NCI-H69 (cell line): ENCODE data around the gene DCUN1D2.
A peak's percentile ranks its signal among the peaks of the same experiment; 100 is the strongest.

ENCODE experiments used
- DNase-seq: peaks from one replicate; lab custom pipeline; 2025; lab: John Stamatoyannopoulos, UW

Gene DCUN1D2

DNA sequence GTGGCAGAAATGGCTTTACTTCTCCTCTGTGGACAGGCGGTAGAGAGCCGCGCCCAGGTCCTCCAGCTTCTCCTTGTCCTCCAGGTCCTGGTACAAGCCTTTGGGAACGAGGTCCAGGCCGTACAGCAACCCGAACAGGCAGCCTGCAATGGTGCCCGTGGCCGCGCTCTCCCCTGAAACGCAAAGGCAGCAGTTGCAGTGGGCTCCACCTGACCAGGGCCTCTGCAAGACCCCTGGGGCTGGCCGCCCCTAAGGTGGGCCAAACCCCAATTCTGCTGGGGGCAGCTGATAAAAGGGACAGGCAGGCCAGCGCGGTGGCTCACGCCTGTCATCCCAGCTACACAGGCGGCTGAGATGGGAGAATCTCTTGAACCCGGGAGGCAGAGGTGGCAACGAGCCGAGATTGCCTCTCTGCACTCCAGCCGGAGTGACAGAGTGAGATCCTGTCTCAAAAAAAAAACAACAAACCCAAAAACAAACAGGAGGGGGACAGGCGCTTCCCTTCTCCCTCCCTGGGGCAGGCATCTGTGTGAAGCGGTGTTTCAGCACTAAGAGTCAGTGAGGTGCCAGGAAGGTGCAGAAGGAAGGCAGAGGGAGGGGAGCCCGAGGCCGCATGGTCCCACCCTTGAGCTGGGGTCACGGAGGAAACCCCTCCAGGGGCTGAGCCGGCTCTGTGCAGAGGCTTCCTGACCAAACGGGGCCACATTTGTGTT lies 67.5 kb downstream of the DCUN1D2 start:
- DNase-seq = no peak

DNA sequence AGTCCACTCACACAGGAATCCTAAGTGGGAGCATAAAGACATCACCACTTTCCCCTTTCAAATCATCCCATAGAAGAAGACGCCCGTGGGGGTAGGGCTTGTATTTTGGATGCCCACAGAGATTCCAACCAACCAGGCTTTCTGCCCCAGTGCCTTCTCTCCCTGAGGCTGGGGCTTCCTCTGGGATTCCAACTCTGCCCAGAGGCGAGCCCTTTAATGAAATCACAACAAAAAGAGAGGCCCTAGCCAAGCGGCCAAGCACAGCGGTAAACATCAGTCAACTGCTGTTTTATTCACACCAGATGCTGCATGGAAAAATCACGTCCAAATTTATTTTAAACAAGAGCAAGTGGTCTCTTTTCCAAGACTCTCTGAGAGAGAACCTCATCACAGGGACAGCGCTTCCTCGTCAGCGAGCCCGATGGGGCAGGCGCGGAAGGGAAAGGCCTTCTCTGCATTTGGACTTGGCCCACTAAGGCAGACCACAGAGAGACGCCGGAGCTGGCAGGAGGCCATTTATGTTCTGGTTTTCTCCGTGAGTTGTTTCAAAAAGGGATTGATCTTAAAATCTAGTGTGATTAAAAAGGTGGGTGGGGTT lies 68.7 kb downstream of the DCUN1D2 start:
- DNase-seq = no peak

DNA sequence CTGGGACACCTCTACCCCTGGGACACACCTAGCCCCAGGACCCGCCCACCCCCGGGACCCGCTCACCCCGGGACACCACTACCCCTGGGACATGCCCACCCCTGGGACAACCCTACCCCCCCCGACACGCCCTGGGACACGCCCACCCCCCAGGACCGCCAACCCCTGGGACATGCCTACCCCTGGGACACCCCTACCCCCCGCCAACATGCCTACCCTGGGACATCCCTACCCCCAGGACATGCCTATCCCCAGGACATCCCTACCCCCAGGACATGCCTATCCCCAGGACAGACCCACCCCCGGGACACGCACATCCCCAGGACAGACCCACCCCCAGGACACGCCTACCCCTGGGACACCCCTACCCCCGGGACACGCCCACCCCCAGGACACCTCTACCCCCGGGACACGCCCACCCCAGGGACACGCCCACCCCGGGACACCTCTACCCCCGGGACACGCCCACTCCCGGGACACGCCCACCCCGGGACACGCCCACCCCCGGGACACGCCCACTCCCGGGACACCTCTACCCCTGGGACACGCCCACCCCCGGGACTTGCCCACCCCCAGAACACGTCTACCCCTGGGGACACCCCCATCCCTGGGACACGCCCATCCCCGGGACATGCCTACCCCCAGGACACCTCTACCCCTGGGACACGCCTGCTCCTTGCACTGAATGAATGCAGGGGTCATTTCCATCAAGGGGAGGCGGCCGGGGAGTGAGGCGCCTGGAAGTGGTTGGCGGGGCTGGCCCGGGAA lies 69.5 kb downstream of the DCUN1D2 start:
- peak; percentile 39 for DNase-seq

DNA sequence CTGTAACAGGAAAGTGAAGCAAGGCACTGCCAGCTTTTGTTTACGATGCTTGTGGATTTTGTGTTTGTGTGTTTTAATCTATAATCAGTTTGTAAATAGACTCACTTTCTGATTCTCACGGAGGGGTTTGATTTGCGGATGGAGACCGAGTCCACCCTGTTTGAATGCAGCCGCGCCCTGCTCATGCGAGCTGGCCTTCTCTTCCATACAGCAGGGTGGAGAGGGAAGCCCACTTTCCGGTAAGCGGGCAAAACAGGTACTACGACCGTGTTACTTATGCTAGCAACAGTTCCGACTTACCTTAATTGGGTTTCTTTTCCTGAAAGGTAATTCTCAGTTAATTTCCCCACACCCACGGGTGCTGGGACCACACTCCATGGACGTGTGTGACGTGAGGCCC lies 70.3 kb downstream of the DCUN1D2 start:
- no peak for DNase-seq

DNA sequence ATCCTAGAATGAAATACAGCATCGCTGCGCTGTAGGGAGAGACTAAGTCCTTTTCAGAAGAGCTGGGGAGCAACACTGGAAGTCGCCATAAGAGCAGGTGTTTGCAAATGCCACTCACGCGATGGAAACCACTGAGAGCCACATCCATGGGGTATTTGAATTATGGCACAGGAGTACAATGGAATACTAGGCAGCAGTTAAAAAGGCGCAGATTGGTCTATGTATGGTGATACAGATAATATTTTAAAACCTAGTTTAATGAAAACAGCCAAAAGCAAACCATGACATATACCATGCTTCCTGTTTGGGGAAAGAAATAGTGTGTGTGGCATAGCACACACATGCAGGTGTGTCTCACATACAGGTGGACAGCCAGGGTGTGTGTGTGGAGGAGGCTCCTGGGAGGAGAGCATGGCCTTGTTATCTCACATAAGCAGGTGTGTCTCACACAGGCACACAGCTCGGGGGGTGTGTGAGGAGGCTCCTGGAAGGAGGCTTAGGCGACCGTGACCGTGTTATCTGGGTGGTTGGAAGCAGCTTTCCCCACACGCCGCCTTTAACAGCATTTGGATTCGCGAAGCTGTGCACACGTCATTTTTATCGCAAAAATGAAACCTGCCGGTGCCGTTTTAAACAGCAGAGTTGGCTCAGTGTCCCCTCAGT lies 70.8 kb downstream of the DCUN1D2 start:
- no peak for DNase-seq

DNA sequence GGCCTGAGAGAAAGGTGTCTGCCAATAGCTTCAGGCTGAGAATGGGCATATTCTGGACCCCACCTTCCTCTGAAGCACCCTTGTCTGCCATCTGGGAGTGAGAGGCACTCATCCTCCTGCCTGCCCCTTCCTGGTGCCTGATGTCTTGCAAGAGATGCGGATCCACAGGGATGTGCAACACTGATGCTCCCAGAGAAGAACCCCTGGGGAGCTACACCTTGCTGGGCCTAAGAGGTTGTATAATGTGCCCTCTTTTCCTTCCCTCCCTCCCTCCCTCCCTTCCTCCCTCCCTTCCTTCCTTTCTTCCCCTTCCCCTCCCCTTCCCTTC lies 71.8 kb downstream of the DCUN1D2 start:
- peak; percentile 42 for DNase-seq

DNA sequence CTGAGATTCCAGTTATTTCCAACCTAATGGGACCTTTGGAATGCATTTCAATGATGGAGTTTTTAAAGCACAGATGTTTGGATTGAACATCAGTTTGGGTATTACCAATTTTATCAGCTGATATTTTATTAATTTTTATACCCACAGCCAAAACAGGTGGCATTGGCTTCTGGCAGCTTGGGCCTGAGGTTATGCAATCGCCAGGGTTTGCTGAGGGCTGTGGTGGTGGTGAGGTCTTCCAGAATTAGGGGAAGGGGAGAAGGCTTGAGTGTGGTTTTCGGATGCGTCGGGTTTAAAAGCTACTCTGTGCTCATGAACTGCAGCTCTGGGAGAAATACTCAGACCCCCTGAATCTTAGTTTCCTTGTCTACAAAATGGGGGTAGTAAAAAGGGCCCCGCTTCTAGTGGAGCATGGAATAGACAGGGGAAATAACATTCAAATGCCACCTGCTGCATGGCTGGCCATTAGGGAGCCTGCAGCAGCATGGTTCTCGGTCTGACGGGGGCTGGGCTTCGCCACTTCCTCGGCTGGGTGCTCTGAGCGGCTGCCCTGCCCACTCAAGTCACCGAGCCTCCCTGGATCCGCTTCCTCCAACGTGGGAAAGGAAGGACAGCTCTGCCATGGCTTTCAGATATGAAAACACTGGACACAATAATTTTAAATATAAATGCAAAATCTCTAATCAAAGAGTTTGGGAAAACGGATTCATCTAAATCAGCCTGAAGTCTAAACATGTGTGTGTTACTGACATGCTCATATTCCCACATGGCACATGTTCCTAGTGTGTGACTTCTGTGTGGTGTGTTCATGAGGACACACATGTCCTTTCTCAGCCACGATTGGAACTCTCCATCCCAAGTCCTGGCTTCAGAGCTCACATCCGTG lies 72.4 kb downstream of the DCUN1D2 start:
- DNase-seq = no peak

DNA sequence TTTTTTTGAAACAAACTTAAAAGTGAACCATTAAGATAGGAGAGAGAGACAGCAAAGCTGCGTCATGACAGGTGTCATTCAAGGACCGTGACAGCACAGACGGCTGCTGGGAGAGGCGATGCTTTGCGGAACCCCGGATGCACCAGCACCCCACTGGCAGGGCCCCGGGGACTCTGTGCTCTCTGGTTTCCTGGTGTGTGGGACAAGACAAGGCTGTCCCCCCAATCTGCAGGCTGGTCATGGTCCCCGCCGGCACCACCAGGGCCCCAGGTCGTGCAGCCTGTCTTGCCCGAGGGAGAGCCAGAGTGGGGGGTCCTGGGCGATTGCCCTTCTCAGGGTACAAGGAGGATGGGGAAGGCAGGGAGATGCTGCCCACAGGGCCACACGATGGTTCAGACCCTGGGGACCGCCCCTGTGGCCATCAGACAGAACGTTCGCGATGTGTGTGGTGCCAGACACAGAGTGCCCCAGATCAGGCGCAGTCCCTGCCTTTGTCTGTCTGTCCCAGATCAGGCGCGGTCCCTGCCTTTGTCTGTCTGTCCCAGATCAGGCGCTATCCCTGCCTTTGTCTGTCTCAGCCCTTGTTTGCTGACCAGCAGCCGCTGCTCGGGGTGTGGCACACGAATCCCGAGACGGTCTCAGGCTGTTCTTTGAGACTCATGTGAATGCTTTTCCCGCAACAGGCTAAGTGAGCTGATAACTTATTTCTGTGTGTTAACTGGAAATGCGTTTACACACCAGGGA lies 73.3 kb downstream of the DCUN1D2 start:
- DNase-seq = no peak

DNA sequence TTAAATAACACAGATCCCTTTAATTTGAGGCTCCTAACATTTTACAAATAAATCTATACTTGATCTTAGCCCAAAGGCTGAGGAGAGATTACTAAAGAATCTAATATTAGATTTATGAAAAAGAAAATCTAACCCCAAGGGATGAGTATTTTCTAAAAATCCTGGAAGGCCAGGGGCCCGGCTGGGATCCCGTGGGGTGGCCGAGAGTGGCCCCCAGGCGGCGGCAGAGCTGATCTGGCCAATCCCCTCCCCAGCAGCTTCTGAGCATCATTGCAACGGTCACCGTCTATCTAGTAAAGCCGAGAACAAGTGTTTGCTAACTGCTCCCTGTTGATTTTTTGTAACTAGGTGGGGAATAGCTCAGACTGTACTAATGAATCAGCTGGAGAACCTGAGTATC lies 74.7 kb downstream of the DCUN1D2 start:
- no peak for DNase-seq

DNA sequence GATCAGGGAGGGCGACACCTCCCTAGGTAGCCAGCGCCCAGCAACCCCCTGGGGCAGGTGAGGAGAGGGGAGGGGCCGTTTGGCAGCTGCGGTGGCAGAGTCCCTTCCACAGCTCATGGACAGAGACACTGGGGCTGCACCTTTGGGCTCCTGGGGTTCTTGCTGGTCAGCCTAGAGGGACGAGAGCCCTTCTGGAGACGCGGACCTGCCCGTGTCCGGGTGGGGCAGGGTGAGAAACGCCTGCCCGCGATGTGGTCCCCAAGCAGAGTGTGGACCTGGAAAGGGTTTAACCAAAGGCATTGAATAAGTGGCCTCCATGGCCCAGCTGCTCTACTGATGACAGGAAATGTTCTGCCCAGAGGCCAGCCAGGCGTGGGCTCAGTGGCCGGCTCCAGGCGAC lies 75.5 kb downstream of the DCUN1D2 start:
- no peak for DNase-seq

DNA sequence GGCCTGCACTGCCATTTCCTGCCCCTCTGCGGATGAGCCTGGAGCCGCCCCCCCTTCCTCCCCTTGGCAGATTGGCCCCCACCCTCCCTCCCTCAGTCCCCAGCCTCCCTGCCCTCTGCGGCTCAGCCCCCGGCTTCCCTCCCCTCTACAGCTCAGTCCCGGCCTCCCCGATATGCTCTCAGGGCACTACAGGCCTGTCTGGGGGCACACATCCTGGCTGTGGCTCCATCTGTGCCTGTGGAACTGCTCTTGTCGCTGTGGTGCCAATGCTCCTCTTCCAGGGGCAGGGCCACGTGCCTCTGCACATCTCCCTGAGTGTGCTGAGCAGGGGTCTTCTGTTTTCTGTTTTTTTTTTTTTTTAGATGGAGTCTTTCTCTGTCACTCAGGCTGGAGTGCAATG lies 76.2 kb downstream of the DCUN1D2 start:
- DNase-seq = no peak

DNA sequence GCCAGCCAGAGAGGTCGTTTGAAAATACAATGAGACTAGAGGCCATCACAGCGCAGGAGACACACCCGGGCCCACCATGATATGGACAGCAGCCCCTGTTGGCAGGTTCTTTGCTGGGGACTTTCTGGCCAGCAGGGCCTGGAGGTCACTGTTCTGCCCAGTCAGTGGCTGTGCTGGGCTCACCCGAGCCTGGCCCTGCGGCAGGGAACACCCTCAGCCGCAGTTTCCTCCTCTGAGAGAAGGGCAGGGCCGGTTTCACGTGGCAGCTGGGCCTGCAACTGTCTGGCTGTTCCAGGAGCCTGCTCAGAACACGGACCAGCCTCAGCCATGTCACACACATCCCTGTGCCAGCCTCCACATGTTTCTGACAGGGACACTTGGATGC lies 76.6 kb downstream of the DCUN1D2 start:
- no peak for DNase-seq

DNA sequence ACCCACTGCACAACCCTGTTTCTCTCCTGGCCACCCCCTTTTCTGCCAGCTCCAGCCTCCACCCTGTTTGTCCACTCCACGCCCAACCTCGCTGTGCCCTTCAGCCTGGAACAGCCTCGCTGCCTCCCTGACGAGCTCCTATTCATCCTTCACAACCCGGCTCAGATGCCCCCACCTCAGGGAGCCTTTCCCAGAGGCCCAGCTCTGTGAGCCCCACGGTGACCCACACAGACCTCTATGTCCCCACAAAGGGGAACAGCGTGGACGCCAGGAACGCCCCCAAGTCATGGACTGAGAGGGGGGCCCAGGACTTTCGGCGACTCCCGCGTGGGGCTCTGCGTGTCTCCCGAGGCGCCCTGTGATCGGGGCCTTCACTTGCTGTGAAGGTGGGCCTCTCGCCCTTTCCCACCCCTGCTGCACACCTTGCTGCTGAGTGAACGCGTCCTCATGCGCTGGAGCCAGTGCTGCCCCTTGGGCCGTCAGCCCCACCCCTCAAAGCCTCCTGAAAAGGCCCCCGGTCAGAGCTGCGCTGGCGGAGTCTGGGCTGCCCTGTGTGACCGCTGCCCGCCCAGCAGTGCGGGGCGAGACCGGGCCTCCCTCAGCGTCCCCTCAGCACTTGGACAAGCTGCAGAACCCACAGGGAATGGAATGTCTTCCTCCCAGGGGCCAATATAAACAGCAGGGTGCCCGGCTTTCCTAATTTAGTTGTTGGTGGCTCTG lies 77.2 kb downstream of the DCUN1D2 start:
- DNase-seq = no peak

DNA sequence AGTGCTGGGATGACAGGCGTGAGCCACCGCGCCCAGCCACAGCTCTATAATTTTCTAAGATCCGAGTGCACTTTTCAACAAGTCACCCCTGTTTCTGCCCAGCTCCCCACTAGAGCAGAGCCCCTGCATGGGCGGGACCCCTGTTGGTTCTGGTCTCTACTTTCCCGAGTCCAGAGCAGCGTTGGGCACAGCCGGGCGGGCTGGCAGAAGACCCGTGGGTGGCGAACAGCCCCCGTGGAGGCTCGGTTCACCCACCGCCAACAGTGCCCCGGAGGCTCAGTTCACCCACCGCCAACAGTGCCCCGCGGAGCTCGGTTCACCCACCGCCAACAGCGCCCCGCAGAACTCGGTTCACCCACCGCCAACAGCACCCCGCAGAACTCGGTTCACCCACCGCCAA lies 78.1 kb downstream of the DCUN1D2 start:
- no peak for DNase-seq

DNA sequence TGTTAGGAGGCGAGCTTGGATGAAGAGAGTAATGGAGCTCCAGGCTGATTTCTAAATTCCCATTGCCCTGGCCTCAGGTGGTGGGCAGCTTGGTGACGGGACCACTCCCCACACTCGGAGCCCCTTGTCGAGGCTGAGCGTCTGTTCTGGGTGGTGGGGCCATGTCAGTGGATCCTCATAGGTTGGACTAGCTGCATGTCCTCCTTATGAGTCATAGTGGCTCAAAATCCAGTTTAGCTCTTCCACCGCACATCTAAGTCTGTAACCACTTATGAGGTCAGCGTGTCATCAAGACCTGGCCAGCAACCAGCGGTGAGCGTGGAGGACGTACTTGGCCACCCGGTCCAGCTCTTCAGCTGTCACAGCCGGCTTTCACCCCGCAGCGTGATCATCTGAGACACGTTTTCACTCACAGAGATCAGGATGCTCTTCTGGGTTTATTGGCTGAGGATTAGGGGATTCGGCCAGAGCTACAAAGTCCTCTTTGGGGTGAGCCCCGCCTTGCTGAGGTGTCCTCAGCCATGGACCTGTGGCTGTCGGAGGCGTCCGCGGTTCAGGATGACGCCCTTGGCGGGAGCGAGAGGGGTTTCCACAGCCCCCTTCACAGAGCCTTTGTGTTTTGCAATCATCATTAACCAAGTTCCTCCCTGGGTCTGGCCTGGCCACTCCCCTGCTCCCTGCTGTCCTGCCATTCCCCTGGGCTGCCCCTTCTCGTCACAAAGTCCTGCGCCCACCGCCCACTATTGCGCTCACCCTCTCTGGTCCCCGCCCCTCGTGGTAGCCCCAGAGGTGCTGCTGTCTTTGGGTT lies 79.1 kb downstream of the DCUN1D2 start:
- DNase-seq = no peak

DNA sequence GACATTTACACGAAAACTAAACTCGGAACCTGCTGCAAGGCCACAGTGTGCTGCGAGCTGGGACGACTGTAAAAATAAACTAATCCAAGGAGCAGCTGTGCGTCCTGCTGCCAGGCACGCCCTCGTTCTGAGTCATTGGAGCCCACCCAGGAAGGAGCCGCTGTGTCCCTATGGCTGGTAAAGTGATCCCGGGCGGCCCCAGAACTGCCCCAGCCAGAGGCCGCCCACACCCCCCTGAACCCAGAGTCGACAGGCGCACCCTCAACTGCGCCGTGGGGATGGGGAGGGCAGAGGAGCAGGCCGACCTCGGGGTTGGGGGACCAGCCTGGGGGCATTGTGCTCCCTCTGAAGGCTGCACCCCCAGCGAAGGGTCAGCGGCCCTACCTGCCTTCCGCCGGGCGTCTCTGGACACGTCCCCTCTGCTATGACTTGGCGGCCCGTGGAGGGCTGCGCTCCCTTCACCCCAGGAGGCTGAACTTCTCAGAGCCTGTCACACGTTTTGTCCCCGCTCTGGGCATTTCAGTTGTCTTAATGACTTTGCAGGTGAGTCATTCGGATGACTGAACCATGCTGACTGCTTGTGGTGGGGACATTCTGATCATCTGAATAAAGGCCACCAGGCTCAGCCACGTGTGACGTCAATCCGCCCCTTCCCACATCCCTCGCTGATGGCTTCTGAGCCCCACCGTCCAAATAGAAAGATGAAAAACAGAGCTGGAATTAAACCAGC lies 79.9 kb downstream of the DCUN1D2 start:
- DNase-seq = peak; percentile 40

DNA sequence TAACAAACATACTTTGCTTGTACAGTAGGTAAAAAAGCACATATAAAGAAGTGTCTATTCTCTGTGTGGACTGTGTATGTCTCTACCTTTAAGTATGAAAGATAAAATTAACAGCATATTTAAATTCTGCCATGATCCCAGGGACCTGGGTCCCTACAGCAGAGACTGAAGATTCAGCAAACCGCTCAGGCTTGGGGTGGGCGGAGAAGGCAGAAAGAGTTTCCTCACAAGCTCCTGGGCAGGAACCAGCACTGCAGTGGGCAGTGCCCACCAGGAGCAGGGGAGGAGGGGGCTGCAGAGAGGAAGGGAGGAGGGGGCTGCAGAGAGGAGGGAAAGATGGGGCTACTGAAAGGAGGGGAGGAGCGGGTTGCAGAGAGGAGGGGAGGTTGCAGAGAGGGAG lies 81.9 kb downstream of the DCUN1D2 start:
- no peak for DNase-seq

DNA sequence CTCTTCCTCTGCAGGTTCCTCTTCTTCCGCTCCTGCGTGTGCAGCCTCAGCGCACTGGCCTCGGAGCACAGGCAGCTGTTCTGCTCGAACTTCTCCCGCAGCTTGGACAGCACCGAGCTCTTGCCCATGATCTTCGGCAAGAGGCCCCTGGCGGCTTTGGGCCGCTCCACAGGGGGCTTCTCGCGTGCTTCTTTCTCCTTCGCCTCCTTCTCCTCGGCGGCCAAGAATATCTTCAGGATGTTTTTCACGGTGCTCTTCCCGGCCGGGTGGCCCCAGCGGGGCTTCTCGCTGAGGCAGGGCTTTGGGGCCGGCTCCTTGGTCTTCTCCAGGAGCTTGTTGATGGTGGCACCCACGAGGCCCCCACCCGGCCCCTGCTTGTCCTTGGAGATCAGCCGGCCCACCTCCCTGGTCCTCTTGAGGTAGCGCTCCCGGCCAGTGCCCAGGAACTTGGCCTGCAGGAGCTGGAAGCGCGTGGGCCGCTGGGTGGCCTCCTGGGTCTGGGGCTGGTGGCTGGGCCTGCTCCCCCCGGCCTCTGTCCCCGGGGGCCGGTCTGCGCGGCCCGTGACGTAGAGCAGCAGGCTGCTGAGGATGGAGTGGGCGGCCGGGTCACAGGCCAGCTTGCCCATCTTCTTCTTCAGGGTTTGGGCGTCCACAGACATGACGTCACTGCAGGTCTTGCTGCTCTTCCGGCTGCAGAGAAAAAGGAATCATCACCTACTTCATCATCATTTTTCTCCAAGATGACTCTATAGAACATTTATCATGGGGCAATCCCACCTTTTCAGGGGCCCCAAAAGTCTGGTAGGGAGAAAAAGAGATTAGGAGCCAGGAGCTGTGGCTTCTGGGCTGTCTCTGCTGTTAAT lies 82.7 kb downstream of the DCUN1D2 start:
- no peak for DNase-seq
